NCI-H146 treated with DMSO at 0.1 percent for 48 hours (cell line): ENCODE data around the gene RANBP10.
A peak's percentile ranks its signal among the peaks of the same experiment; 100 is the strongest.
"Not testable (repeated sequence)": the region's sequence is repeated elsewhere in the genome, so short reads cannot be mapped to it uniquely, and the experiment has no call there.

Source experiments
- DNase-seq: peaks from one replicate; lab custom pipeline; 2025; ENCODE audit not compliant: unreplicated experiment; lab: John Stamatoyannopoulos, UW

The RANBP10 gene

GRCh38 chr16:67719048-67719777, 87.1 kb downstream of the RANBP10 start, which contains the start of gene GFOD2:
GFOD2 (minus strand) TSS chr16:67719316; CDS start chr16:67685715, 33,601 bp downstream.
- DNase-seq = peak; percentile 77

DNA sequence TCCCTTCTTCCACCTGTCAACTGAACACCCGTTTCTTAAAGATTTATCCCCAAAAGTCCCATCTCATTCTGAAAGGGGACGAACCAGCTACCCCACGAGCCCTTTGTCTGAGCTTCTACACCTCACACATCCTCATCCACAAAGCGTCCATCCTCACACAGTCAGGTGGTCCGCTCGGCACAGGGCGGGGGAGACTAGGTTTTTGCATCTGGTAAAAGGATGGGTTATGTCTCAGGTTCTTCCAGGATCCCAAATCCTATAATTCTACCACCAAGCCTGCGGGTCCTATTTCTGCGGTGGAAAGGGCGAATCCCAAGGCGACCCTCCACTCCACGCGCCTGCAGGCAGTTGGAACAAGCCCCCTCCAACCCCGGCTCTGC, 87.7 kb downstream of the RANBP10 start:
- no peak for DNase-seq

DNA sequence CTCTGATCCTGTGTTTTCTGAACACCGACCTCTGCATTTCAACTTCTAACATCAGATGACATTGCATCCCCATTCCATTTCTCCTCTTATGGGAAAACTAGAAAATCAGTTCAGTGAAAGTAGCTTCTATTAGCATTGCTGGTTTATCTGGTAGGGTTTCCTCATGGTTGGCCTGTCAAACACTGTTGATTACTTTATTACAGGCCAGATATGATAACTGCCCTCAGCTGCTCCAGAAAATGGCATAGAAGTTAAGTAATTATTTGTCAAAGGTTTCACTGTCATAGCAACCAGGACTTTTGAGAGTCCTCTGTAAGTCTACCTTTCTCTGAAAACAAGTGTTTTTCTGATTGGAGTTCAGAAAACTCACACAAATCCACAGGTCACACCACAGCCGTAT, 90.3 kb downstream of the RANBP10 start:
- DNase-seq = no peak

- no peak for DNase-seq
These were observed 91.8 kb downstream of the RANBP10 start for GRCh38 chr16:67714522-67714921.

DNA sequence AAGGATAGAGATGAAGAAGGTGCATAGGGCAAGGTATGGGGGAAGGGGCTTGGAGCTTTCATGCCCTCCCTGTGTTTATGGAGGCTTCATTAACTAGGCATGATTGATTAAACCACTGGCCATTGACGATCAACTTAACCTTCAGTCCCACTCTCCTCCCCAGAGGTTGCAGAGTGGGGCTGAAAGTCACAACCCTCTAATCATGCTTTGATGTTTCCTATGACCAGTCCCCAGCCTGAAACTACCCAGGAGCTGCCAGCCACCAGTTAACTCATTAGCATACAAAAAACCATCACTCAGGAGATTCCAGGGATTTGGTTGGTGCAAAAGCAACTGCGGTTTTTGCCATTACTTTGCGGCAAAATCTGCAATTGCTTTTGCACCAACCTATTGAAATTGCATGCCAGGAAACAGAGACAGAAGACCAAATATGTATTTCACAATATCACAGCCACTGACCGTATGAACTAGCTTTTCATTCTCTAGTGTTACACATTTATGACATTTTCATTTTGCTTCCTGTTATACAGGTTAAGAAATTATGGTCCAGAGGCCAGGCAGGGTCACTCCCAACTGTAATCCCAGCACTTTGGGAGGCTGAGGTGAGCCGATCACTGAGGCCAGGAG, 92.6 kb downstream of the RANBP10 start:
- DNase-seq = no peak

GRCh38 chr16:67710607-67711006, 95.8 kb downstream of the RANBP10 start:
- DNase-seq = no peak

GRCh38 chr16:67709050-67709449, 97.3 kb downstream of the RANBP10 start:
- no peak for DNase-seq

DNA sequence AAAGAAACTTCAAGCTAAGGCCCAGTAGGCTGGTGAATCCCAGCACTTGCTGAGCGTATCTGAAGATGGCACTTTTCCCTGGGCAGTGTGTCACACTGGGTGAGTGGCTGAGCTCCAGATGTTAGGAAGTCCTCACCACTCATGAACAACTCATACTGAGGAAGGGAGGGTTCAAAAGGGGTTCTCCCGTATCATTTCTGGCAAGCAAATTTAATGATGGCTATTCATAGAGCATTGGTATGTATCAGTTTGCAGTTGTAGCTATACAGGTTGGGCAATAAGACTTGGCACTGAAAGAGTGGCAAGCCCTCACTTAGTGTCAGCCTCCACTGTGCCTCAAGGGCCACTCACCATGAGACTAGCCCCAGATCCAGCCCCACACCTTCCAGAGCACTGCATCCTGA, 98.0 kb downstream of the RANBP10 start:
- DNase-seq = no peak

DNA sequence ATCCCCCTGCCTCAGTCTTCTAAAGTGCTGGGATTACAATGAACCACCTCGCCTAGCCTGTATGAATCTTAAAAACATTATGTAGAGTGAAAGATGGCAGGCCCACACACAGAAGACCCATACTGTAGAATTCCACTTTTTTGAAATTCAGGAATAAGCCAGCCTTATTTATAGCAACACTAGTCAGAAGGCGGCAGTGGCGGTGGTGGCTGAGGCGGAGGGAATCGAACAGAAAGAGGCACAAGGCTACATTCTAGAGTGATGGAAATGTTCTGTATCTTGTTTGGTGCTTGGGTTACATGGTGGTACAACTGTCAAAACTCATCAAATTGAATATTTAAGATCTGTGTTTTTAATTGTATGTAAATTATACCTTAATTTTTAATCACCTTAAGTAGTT, 98.6 kb downstream of the RANBP10 start:
- DNase-seq = no peak

DNA sequence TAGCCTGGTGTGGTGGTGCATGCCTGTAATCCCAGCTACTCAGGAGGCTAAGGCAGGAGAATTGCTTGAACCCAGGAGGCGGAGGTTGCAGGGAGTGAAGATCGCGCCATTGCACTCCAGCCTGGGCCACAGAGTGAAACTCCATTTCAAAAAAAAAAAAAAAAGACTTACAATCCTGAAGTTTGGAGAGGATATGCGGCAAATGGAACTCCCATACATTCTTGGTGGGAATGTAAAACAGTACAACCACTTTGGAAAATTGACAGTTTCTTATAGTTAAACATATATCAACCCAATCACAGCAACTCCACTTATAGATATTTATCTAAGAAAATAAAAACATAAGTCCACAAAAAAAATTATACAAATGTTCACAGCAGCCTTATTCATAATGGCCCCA, 99.2 kb downstream of the RANBP10 start:
- DNase-seq = no peak

DNA sequence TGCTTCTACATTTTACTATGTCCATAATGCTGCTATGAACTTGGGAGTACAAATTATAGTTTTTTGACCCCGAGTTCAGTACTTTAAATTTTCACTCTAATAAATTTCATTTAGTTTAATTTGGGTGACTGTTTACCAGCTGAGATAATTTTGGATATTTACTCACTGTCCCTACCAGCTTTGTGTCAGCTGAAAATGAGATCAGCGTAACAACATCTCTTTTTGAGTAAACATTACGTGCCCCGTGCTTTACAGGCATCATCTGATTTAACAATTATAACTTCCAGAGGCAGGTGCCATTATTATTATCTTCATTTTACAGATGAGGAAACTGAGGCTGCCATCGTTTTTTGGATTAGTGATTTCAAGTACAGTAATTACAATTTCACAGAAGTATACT, 102.2 kb downstream of the RANBP10 start:
- DNase-seq = no peak

DNA sequence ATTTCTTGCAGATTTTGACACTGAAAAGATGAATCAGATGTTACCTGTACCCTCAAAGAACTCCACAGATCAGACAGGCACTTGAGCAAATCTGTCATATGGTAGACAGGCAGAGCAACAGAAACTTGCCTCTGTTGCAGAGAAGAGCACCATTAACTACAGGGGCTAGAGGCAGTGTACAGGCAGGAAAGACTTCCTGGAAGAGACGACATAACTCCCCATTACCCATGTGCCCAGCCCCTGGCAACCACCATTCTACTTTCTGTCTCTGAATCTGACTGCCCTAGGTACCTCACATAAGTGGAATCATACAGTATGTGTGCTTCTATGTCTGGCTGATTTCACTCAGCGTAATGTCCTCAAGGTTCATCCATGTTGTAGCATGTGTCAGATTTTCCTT, 102.7 kb downstream of the RANBP10 start:
- no peak for DNase-seq

GRCh38 chr16:67702130-67702529, 104.2 kb downstream of the RANBP10 start:
- no peak for DNase-seq

DNA sequence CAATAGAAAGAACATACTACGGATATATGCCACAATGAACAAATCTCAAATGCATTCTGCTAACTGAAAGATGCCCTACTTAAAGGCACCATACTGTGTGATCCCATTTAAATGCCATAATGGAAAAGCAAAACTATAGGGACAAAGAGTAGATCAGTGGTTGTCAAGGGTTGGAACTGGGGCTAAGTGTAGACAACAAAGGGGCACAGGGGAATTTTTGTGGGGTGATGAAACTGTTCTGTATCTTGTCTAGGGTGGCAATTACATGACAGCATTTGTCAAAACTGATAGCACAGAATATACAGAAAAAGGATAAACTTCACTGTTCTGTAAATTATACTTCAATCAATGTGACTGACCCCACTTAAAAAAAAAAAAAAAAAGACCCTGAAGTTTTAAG, 104.9 kb downstream of the RANBP10 start:
- no peak for DNase-seq

- DNase-seq = no peak
These were observed 107.1 kb downstream of the RANBP10 start for GRCh38 chr16:67699265-67699664.

DNA sequence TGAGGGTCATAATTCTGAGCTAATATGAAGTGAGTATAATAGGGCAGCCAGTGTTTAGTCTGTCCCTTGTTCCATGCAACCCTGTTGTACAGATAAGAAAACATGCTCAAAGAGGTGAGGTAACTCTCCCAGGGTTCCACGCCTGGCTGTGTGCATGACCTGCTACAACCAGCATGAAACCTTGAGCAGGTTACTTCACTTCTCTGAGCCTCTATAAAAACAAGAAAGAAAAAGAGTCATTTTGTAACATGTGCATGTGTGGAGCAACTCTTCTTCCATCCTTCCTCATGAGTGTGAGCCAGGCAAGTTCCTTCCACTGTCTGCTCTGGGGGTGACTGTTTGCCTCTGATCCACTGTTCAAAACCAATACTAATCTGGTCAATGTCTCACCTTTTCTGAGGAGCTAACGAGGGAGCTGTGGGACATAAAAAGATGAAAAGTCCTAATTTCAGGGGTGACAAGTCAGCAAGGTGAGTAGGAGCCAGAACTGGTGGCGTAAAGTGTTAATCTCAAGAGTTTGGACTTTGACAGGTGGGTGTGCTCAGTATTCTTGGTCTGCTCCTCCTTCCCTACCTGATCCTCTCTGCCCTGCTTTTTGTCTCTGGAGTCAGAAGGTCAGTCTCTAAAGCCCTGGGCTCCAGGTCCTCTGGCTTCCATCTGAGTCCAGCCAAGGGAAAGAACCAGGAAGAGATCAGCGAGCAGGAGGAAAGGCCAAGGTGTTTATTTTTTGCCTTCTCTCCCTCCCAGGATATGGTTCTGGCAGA, 108.8 kb downstream of the RANBP10 start:
- no peak for DNase-seq

DNA sequence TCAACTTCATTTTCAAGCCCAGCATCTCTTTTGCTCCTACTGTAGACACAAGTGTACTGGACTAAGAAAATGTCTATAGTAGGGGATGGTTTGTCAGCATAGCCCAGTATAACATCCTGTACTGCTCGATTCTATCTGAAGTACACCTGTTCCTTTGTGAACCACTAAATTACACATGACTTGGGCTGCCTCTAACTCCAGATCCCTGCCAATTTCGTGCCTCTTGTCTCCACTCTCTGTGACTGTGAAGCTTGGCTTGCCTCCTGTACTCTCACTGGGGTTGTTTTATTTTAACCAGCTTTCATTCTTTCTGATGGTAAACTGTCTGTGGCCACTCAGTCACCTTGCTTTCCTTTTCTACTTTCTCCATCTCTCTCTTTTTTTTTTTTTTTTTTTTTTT, 111.7 kb downstream of the RANBP10 start:
- DNase-seq = no peak

DNA sequence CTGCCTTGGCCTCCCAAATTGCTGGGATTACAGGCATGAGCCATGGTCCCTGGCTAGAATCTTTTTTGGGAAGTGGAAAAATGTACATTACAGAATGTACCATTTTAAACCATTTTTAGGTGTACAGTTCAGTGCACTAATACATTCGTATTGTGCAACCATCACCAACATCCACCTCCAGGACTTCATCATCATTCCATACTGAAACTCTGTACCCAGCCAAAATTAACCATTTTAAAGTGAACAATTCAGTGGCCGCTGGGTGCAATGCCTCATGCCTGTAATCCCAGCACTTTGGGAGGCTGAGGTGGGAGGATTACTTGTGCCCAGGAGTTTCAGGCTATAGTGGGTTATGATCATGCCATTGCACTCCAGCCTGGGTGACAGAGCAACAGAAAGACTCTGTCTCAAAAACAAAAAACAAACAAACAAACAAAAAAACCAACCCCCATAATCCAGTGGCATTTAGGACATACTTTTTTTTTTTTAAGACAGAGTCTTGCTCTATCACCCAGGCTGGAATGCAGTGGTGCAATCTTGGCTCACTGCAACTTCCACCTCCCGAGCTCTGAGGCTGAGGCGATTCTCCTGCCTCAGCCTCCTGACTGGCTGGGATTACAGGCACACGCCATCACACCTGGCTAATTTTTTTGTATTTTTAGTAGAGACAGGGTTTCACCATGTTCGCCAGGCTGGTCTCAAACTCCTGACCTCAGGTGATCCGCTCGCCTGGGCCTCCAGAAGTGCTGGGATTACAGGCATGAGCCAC, 112.7 kb downstream of the RANBP10 start:
- not testable (repeated sequence) for DNase-seq

- DNase-seq = no peak
These were observed 120.8 kb downstream of the RANBP10 start for GRCh38 chr16:67685388-67686112.

- DNase-seq = no peak
These were observed 122.6 kb downstream of the RANBP10 start for GRCh38 chr16:67683767-67684166.
